ENCODE measurements around the gene ELK1.
"Not testable (repeated sequence)": the region's sequence is repeated elsewhere in the genome, so short reads cannot be mapped to it uniquely, and the experiment has no call there.

Gene ELK1, protein sequence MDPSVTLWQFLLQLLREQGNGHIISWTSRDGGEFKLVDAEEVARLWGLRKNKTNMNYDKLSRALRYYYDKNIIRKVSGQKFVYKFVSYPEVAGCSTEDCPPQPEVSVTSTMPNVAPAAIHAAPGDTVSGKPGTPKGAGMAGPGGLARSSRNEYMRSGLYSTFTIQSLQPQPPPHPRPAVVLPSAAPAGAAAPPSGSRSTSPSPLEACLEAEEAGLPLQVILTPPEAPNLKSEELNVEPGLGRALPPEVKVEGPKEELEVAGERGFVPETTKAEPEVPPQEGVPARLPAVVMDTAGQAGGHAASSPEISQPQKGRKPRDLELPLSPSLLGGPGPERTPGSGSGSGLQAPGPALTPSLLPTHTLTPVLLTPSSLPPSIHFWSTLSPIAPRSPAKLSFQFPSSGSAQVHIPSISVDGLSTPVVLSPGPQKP

DNA sequence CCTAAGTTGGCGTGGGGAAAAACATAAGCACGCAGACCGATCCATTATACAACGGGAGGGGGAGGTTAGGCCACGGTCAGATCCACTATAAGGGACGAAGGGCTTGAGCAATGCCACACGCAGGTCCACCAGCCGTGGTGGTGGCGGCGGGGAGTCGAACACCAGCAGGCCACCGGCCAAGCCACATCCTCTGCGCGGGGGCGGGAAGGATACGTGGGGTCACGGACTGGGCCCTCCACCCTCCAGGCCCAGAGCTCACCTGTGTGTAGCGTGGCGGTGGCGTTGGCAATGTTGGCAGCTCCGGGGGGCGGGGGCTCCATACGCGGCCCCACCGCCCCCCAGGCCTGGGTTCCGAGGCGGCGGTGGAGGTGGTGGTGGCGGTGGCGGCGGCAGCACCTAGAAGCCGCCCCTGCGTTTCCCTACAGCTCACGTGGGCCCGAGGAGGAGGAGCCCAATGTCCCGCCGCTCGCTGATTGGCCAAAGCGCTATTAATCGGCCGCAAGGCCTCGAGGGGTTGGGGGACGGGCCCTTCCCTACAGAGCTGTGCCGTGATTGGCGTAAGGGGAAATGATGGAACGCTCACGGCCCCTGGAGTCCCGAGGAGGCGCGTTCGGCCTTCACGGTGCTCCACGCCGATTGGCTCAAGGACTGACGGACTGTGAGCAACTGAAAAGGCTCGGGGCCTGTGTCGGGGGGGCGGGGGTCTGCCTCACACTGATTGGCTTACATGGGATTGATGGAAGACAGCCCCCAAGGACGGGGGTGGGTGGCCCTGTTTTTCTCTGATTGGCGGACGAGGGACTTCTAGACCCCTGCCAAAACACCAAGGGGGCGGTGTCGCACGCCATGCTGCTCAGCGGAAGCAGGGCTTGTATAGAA is at the start of gene ELK1:
TSS of gene ELK1 (minus strand) at position 400 of the 879 bp plus-strand sequence. CDS start 9,122 bp downstream, outside the sequence.
- peak; percentile 94 for DNase-seq

DNA sequence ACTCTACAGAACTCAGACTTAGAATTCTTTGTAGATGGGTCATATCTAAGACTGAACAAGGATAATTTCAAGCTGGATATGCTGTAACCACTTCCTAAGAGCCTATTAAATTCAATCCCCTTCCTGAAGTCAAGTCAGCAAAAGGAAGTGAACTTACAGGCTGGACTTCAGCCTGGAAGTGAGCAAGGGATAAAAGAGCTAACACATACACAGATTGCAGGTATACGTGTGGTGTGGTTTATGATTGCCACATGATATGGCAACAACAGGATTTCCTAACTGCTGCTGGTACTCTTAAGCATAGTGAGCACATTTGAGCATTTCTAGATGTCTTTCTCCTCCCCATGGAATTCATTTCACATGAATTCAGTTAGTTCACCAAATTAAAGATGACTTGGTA is 46.8 kb upstream of the ELK1 start:
- DNase-seq = no peak

GRCh38 chrX:47690175-47690574 is 39.8 kb upstream of the ELK1 start:
- DNase-seq = no peak

DNA sequence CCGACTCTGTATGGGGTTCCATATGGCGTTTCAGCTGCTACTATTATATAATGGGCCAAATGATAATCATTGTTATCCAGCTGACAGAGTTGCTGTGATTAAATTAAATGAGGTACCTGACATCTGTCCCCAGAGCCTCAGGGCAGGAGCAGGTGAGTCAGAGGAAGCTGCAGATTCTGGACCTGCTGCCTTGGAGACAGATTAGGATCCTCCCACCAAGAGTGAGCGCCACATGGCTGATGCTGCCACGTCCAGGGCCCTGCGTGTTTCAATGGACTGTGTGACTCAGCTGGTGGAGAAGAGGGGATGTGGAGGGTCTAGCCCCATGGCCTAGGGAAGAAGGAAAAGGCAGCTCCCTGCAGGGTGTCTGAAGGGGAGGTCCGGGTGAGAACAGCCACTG is 36.9 kb upstream of the ELK1 start:
- no peak for DNase-seq

DNA sequence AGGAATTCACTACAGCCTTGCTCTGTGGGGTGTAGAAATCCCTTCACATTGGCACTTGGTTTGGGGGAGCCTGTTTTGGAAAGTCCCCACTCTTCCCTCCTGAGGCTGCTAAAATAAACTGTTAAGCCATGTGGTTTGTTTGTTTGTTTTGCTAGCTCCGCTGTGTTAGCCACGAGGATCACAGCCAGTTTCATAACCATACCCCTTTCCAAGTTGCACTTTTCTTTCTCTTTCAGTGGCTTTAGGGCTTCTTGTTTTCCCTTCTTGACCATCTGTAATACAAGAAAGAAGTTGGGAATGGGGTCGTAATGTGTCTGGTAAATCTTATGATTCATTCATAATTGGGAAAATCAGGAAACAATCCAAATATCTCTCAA is 33.5 kb upstream of the ELK1 start:
- no peak for DNase-seq

- DNase-seq = no peak
These were observed 32.9 kb upstream of the ELK1 start for GRCh38 chrX:47683184-47683828.

- DNase-seq = not testable (repeated sequence)
These were observed 25.8 kb upstream of the ELK1 start for GRCh38 chrX:47675959-47676859.

DNA sequence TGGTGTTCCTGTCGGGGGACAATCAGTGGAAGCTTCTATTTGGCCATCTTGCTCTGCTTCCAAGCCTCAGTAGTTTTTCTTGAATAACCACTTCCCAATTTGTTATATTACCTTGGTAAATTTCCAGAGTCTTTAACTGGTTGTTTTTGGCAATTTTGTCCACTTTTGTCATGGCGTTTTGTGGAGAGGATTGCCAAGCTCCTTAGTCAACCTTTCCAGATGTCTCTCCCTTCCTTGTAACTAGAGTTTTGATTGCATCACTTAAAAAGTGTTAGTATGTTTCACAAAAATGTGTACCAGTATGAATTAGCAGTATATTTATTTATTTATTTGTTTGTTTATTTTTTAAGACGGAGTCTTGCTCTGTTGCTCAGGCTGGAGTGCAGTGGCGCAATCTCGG is 24.4 kb upstream of the ELK1 start:
- no peak for DNase-seq

- not testable (repeated sequence) for DNase-seq
These were observed 15.4 kb upstream of the ELK1 start for GRCh38 chrX:47665797-47666196.

- no peak for DNase-seq
These were observed 14.4 kb upstream of the ELK1 start for GRCh38 chrX:47664737-47665136.

DNA sequence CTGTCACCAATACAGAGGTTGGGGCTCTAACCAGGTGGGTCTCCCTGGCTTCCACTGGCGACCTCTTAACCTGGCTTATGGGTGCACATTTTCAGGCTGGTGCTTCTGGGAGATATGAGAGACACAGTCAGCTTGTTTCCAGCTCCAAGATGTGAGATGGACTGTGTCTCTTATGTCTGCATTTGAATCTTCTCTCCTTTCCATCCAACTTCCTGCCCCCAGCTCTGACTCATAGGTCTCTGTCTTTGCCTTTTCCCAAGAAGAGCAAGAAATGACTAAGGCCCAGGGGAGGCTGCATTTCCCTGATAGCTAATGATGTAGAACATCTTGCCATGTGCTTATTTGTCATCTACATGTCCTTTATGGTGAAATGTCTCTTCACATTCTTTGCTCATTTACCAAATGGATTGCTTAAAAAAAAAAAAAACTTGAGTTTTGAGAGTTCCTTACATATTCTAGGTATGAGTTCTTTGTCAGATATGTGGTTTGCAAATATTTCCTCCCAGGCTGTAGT is 11.8 kb upstream of the ELK1 start:
- no peak for DNase-seq

DNA sequence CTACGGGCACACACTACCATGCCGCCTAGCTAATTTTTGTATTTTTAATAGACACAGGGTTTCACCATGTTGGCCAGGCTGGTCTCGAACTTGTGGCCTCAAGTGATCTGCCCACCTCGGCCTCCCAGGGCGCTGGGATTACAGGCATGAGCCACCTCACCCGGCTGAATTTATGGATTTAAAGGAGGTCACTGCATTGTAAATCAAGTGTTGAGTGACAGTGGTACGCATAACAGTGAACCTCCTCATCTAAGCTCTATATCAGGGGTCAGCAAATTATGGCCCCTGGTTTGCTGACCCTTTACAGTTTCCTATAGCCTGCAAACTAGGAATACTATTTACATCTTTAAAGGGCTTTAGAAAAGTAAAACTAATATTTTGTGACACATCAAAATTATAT is 11.2 kb upstream of the ELK1 start:
- DNase-seq = no peak

DNA sequence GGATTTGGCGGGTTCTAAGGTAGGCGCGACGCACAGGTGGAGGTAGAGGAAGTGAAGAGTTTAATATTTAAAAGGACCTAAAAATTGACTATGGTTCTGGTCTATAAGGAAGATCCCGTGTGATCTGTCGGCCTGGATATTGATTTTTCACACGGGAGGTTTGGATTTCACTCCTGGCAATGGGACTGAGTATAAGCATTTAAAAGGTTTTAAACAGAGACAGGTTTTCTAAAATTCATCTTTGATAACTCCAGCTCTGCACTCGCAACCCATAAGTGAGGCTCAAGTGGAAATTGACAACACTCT is 9.0 kb upstream of the ELK1 start:
- DNase-seq = no peak

DNA sequence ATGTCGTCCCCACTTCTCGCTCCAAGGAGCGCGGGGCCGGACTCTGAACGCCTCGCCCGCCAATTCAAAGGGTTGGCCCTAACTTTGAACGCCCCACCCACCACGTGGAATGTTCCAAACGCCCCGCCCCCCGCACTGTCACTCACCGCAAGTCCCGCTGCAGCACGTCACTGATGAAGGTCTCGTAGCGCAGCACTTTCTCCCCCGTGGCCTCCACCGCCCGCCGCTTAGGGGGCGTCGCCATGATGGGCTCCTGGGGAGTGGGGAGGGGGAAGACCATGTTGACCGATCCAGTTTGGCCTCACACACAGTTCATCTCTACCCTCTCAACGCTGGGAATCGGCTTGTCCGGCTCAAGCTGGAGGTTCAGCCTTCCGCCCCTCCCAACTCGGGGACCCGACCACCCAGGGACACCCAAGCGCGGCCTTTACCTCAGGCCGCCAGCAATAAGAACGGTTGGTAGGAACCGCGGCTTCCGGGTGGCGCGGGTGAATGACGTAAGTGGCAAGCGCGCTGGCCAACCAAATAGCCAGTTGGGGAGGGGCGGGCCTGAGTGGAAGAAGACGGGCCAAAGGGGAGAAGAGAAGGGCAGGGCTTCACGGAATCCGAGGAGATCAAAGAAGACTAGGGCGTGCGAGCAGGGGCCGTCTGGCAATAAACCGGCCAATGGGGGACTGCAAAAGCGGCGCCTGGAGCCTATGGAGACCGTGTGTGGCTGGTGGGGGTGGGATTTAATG is 8.5 kb upstream of the ELK1 start, which contains the start of gene UXT:
TSS of gene UXT (minus strand) at position 497 of the 737 bp plus-strand sequence. CDS start at position 244, 253 bp downstream.
- peak; percentile 95 for DNase-seq

GRCh38 chrX:47658301-47658683 is 7.9 kb upstream of the ELK1 start:
- no peak for DNase-seq

DNA sequence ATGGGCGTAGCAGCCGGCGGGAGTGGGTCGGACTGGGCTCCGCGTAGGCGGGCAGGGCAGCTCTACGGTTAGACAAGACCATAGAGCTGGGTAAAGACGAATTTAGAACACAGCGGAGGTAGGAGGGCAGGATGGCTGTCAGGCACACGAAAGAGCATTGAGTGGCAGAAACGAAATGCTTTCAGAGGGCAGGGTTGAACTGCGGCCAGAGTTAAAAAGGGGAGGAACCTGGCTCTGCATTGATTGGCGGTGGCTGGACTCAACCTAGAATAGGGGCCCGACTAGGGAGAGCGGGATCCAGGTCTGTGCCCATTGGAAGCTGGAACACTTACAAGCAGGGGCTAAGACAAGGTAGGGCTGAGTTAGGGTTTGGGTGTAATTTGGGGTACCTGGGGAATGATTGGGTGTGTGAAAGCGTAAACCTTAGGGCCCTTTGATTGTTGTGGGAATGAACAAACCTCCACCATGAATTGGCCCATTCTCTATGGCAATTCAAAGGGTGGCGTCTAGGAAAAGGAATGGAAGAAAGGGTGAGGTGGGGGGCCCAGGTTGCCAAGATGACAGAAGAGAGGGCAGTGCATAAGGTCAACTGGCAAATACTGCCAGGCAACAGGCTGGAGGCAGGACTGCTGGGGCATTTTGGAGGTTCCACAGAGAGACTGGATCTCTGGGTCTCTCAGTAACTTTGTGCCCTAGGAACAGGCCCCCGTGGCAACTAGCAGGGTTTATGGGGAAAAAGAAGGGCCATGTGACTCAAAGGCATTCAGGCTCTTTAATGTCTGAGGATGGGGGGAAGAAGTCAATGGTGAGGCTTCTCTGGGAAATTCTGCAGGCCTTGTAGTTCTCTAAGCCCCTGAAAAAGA is 911 bp upstream of the ELK1 start:
- DNase-seq = no peak

- no peak for DNase-seq
These were observed 591 bp downstream of the ELK1 start for GRCh38 chrX:47649781-47650163.

GRCh38 chrX:47649271-47649670 is 1.1 kb downstream of the ELK1 start:
- DNase-seq = no peak

DNA sequence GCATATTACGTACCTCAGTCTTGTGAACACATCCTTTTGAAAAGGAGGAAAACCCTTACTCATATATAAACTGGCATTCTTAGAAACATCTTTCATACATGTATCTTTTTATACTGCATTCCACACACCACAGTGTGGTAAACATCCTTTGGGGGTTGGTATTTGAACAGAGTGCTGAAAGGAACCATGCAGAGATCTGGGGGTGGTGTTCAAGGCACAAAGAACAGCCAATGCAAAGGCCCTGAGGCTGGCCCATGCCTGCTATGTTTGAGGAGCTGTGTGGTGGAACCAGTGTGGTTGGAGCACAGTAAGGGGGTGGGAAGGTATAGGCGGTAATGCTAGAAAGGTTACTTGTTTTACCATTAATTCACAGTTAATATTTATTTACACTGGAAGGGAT is 2.0 kb downstream of the ELK1 start:
- no peak for DNase-seq

DNA sequence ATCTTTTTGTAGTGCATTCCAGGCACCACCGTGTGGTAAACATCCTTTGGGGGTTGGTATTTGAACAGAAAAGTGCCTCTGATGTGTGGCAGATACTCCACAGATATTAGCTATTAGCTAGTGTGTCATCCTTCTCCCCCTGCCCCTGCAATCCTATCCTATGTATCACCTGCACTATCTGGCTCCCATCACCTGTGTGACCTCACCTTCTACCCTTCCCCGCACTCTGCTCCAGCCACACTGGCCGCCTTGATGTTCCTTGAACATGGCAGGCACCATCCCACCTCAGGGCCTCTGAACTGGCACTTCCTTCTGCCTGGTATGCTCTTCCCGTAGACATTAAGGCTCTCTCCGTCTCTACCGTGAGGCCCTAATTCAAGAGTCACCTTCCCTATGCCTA is 3.7 kb downstream of the ELK1 start:
- no peak for DNase-seq

DNA sequence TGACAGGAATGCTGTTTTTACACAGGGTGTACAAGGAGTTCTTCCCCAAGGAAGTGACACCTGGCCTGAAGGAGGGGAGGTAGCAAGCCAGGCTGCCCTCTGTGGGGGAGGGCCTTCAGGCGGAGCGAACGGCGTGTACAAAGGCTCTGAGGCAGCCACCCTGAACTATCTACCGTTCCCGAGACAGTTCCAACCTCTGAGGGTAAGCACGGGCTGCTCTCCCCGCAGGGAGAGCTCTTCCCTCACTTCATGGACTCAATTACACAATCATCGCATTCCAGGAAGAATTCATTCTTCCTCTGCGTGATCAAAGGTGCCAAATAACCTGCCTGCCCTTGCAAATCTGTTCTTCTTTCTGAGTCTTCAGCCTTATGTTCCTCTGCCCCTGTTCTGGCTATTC is 4.8 kb downstream of the ELK1 start:
- DNase-seq = no peak

Measured in CD4-positive, alpha-beta T cell treated with Interleukin-21 for 1 hour (primary cell).